ENCODE data around the gene CSF2RB. TPM values are rescaled to one million over a fixed set of nuclear protein-coding genes. Genes with fewer than 3 reads are reported as not detected.

CSF2RB gene
- total RNA-seq, 4 donors from 2014 or later, result 3.1 to 7.4 (median 3.5) TPM

GRCh38 chr22:36901411-36902142 is 11.9 kb upstream of the CSF2RB start:
- no peak for DNase-seq
- Histone ChIP-seq H3K4me1 (no peaks in the 10 kb centered on the region), H3K27me3 (no peaks in the 10 kb centered on the region), H3K27ac (no peak overlapping the region), H3K4me3 (no peak overlapping the region), H3K9me3 (no peaks in the 10 kb centered on the region), H3K36me3 (no peaks in the 10 kb centered on the region)
- TF ChIP-seq POLR2A (IDR thresholded peaks at IDR 0.05) (no peak), CTCF (IDR thresholded peaks at IDR 0.05) (no peak)
- intact Hi-C loops (cut with DNase I; ENCODE audit: low total_unique reads), result no loop called here

GRCh38 chr22:36902143-36902926 is 11.1 kb upstream of the CSF2RB start:
- no peaks in the 10 kb centered on the region for H3K36me3 ChIP-seq
- no peak overlapping the region for H3K4me3 ChIP-seq
- TF ChIP-seq CTCF (IDR thresholded peaks at IDR 0.05), result no peak
- no peak for TF ChIP-seq POLR2A (IDR thresholded peaks at IDR 0.05)
- no peak overlapping the region for H3K27ac ChIP-seq
- intact Hi-C loops (cut with DNase I; ENCODE audit: low total_unique reads), result no loop called here
- DNase-seq, result no peak
- no peaks in the 10 kb centered on the region for H3K4me1 ChIP-seq
- H3K27me3 ChIP-seq, result no peaks in the 10 kb centered on the region
- no peaks in the 10 kb centered on the region for H3K9me3 ChIP-seq

DNA sequence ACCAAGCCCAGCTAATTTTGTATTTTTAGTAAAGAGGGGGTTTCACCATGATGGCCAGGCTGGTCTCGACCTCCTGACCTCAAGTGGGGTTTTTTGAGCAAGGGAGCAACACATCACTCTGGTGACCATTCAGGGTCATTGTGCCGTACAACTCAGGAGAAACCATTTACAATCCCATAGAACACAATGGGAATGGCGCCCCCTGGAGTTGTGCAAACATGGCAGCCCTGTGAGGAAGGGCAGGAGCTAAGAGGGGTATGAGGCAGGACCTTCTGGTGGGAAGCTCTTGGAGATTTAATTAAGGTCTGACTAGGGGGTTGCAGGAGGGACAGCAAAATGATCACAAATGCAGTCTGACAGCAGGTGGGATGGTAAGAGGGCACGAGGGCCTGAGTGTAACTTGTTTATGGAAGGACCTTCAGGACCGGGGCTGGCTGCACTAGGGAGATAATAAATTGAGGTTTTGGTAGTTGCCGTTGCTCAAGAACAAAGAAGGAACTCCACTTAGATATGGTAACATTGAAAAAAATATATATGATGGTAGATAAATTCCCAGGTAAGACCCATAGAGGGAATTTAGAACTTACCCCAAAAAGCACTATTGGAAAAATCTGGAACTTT is 9.1 kb upstream of the CSF2RB start:
- H3K9me3 ChIP-seq, result no peaks in the 10 kb centered on the region
- no peaks in the 10 kb centered on the region for H3K27me3 ChIP-seq
- H3K4me1 ChIP-seq, result no peaks in the 10 kb centered on the region
- no peak overlapping the region for H3K4me3 ChIP-seq
- no peaks in the 10 kb centered on the region for H3K36me3 ChIP-seq
- intact Hi-C loops (cut with DNase I; ENCODE audit: low total_unique reads), result no loop called here
- no peak overlapping the region for H3K27ac ChIP-seq
- no peak for DNase-seq
- no peak for TF ChIP-seq POLR2A (IDR thresholded peaks at IDR 0.05)
- no peak for TF ChIP-seq CTCF (IDR thresholded peaks at IDR 0.05)

DNA sequence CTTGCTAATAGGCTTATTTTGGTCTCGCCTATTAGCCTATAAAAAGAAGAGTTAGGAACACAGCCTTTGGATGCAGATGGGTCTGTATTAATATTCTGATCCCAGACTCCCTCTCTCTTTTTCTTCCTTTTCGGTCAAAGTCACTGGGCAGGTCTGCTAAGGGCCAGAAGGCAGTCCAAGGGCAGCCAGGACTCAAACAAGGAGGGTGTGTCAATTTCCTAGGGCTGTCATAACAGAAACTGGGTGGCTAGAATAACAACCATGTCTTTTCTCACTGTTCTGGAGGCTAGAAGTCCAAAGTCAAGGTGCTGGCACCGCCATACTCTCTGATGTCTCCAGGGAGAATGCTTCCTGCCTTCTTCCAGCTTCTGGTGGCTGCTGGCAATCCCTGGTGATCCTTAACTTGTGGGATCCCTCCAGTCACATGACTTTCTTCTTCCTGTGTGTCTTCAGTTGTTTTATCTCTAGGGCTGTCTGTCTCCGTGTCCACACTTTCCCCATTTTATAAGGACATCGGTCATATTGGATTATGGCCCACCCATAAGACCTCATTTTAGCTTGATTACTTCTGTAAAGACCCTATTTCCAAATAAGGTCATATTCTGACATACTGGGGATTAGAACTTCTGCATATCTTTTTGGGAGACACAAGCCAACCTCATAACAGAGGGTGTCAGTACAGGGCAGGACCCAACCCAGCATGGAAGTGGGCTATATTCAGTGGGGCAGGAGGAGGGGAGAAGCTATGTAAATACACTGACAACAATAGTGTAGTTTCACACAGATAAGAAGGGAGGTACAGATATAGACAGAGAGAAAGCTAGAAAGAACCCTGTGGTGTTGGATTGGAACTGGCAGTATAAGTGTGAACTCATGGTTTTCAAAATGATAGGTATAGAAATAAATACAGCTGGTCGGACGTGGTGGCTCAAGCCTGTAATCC is 5.9 kb upstream of the CSF2RB start:
- Histone ChIP-seq H3K27me3 (no peaks in the 10 kb centered on the region), H3K9me3 (no peaks in the 10 kb centered on the region), H3K4me1 (no peaks in the 10 kb centered on the region), H3K36me3 (no peaks in the 10 kb centered on the region), H3K27ac (no peak overlapping the region), H3K4me3 (no peak overlapping the region)
- no peak for DNase-seq
- no peak for TF ChIP-seq POLR2A (IDR thresholded peaks at IDR 0.05)
- TF ChIP-seq CTCF (IDR thresholded peaks at IDR 0.05), result no peak
- intact Hi-C loops (cut with DNase I; ENCODE audit: low total_unique reads), result no loop called here
